Lower leg skin (tissue), 3 donors: ENCODE results near the gene MGLL.

Experiments used
- POLR2A ChIP-seq, 2 donors: fragments of 450-650 bp; IDR thresholded peaks; one replicate each; pipeline ENCODE4 v1.6.1; 2016 to 2017; ENCODE audit warnings: antibody characterized with exemption in 2 of 2, mild to moderate bottlenecking in 1 of 2, moderate library complexity in 1 of 2
- TF ChIP-seq, protein P1 (sequence below), 3 donors: fragments of 450-650 bp; IDR thresholded peaks; one replicate each; pipeline ENCODE4 v1.5.1; 2016; ENCODE audit warnings: antibody characterized with exemption in 3 of 3, mild to moderate bottlenecking in 3 of 3, moderate library complexity in 2 of 3

DNA sequence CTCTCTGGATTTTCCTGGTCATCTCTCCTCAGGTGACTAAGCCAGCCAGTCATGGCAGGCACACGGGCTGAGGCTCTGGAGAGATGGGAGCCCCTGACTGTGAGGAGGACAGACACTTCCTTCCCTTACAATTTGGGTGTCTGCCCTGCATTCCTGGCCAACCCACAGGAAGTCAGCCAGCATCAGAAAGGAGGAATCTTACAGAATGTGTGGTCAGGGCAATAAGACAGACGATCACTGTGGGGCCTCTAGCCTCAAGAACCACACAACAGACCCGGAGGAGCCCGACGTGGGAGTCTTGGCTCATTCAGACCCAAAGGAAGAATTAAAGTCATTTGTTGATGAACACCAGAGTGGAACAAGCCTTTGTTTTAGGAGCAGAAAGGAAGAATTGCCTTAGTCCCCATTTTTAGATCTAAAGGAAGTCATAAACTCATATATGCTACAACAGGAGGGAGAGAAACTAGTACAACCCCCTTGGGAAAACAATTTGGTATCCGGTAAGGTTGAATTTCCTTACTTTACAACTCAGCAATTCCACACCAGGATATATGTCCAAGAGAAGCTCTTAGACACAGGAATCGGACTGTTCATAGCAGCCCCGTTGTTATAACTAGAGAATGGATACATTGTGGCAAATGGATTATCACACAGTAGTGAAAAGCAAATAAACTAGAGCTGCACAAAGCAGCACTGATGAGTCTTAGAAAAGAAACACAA lies 87.4 kb downstream of the MGLL start:
- TF ChIP-seq, protein P1, sequence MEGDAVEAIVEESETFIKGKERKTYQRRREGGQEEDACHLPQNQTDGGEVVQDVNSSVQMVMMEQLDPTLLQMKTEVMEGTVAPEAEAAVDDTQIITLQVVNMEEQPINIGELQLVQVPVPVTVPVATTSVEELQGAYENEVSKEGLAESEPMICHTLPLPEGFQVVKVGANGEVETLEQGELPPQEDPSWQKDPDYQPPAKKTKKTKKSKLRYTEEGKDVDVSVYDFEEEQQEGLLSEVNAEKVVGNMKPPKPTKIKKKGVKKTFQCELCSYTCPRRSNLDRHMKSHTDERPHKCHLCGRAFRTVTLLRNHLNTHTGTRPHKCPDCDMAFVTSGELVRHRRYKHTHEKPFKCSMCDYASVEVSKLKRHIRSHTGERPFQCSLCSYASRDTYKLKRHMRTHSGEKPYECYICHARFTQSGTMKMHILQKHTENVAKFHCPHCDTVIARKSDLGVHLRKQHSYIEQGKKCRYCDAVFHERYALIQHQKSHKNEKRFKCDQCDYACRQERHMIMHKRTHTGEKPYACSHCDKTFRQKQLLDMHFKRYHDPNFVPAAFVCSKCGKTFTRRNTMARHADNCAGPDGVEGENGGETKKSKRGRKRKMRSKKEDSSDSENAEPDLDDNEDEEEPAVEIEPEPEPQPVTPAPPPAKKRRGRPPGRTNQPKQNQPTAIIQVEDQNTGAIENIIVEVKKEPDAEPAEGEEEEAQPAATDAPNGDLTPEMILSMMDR (IDR thresholded peaks at IDR 0.05) = no peak
- TF ChIP-seq POLR2A (IDR thresholded peaks at IDR 0.05) = no peak
